HCT116 (cell line): ENCODE results near the gene RAB31. TPM values are rescaled to one million over a fixed set of nuclear protein-coding genes. Genes with fewer than 3 reads are reported as not detected.

Experiments
- ATAC-seq: fragments of 200-7000 bp; cut with Tn5 transposase; 2 replicates; pipeline ENCODE4 v1.9.1; 2020; ENCODE audit warnings: mild to moderate bottlenecking, moderate library complexity
- BruUV-seq: library from RNA; stranded (reverse); fragments of 400-500 nt; replicated peaks from 2 replicates; lab custom pipeline; 2021; lab: Mats Ljungman, UMichigan
- CTCF ChIA-PET: fragments of 300-600 bp; sonication (Branson Sonifier 250); formaldehyde crosslinking; loops from one replicate; lab custom pipeline; 2021; ENCODE audit warnings: antibody characterized with exemption; lab: Charles Lee
- POLR2A ChIA-PET: fragments of 300-600, 350-600 bp; sonication (Branson Sonifier 250); formaldehyde crosslinking; loops from one replicate; lab custom pipeline; 2021; ENCODE audit warnings: antibody characterized with exemption; lab: Charles Lee
- RAD21 ChIA-PET, 2 experiments: fragments of 300-600 bp; sonication (Branson Sonifier 250); formaldehyde crosslinking; loops; one replicate each; lab custom pipeline; 2023; ENCODE audit warnings: low total read pairs in 2 of 2; ENCODE audit not compliant: uncharacterized antibody in 2 of 2, unreplicated experiment in 2 of 2, low non-redundant PET in 1 of 2; lab: Charles Lee
- DNase-seq: peaks from one replicate; pipeline ENCODE4 v3.0.0-alpha.2; 2010; ENCODE audit warnings: low read depth, low spot score
- H2AFZ ChIP-seq: fragments of 200-600 bp; shearing (Covaris generic), sonication (generic); 2 replicates; pipeline ENCODE4 v1.6.1; 2017; ENCODE audit warnings: low read depth, mixed run types, mixed read lengths, antibody characterized with exemption, low read length; ENCODE audit not compliant: poor library complexity, severe bottlenecking
- H3K27ac ChIP-seq: 2 replicates; pipeline ENCODE4 v1.5.1; 2012; ENCODE audit warnings: low read depth, low read length
- H3K27me3 ChIP-seq: fragments of 200-600 bp; sonication (generic); 2 replicates; pipeline ENCODE4 v1.6.1; 2016; ENCODE audit warnings: mixed run types, low read length, mixed read lengths; ENCODE audit not compliant: insufficient read depth
- H3K36me3 ChIP-seq, 2 experiments: fragments of 200-500 bp in 1 of 2; fragments of 200-600 bp in 1 of 2; sonication (Bioruptor generic) in 1 of 2; sonication (generic) in 1 of 2; 2 replicates each; pipeline versions ENCODE4 v1.5.1 to v1.6.1; 2014 to 2016; ENCODE audit warnings: low read length in 2 of 2, inconsistent platforms in 1 of 2, mixed read lengths in 1 of 2, mixed run types in 1 of 2; ENCODE audit not compliant: insufficient read depth in 2 of 2, control insufficient read depth in 1 of 2
- H3K4me1 ChIP-seq, 2 experiments: fragments of 200-600 bp in 1 of 2; sonication (generic) in 1 of 2; 2 replicates each; pipeline versions ENCODE4 v1.5.1 to v1.6.1; 2012 to 2017; ENCODE audit warnings: low read length in 2 of 2, inconsistent platforms in 1 of 2, mild to moderate bottlenecking in 1 of 2, mixed read lengths in 1 of 2, mixed run types in 1 of 2, moderate library complexity in 1 of 2; ENCODE audit not compliant: insufficient read depth in 2 of 2, control insufficient read depth in 1 of 2
- H3K4me2 ChIP-seq: fragments of 200-600 bp; sonication (generic); 2 replicates; pipeline ENCODE4 v1.6.1; 2017; ENCODE audit warnings: mixed run types, low read length, mixed read lengths
- H3K4me3 ChIP-seq, 2 experiments: fragments of 200-600 bp in 1 of 2; sonication (generic) in 1 of 2; replicated peaks in 1 of 2; 2 replicates each; pipeline ENCODE4 v1.5.1; 2011 to 2016; ENCODE audit warnings: low read length in 2 of 2, control low read depth in 1 of 2, low read depth in 1 of 2, mild to moderate bottlenecking in 1 of 2, mixed read lengths in 1 of 2, mixed run types in 1 of 2
- H3K79me2 ChIP-seq: fragments of 200-600 bp; sonication (generic); 2 replicates; pipeline ENCODE4 v1.6.1; 2017; ENCODE audit warnings: mild to moderate bottlenecking, mixed run types, low read length, moderate library complexity, mixed read lengths; ENCODE audit not compliant: insufficient read depth
- H3K9ac ChIP-seq: fragments of 200-600 bp; sonication (generic); 2 replicates; pipeline ENCODE4 v1.6.1; 2016; ENCODE audit warnings: low read length, mixed read lengths
- H3K9me2 ChIP-seq: fragments of 200-600 bp; sonication (generic), shearing (Covaris generic); 2 replicates; pipeline ENCODE4 v1.6.1; 2017; ENCODE audit warnings: mixed run types, mild to moderate bottlenecking, moderate library complexity; ENCODE audit not compliant: insufficient read depth
- H3K9me3 ChIP-seq, 2 experiments: fragments of 200-500 bp in 1 of 2; fragments of 200-600 bp in 1 of 2; sonication (Bioruptor generic) in 1 of 2; sonication (generic) in 1 of 2; 2 replicates each; pipeline ENCODE4 v1.6.1; 2014 to 2017; ENCODE audit warnings: low read length in 2 of 2, mixed read lengths in 2 of 2, inconsistent platforms in 1 of 2, low read depth in 1 of 2, mild to moderate bottlenecking in 1 of 2, mixed run types in 1 of 2, moderate library complexity in 1 of 2; ENCODE audit not compliant: control insufficient read depth in 1 of 2, insufficient read depth in 1 of 2
- H4K20me1 ChIP-seq: fragments of 200-600 bp; sonication (generic), shearing (Covaris generic); 2 replicates; pipeline ENCODE4 v1.6.1; 2017; ENCODE audit warnings: mixed run types, mild to moderate bottlenecking, moderate library complexity; ENCODE audit not compliant: insufficient read depth
- ATF3 ChIP-seq: IDR thresholded peaks from 2 replicates; pipeline ENCODE4 v1.6.1; 2012
- CBX3 ChIP-seq: IDR thresholded peaks from 2 replicates; pipeline ENCODE4 v1.6.1; 2012; ENCODE audit warnings: low read depth
- CEBPB ChIP-seq: IDR thresholded peaks from 2 replicates; pipeline ENCODE4 v1.6.1; 2012; ENCODE audit warnings: low read depth
- CTCF ChIP-seq, 3 experiments: fragments of 200-600 bp in 1 of 3; sonication (generic) in 1 of 3; IDR thresholded peaks in 2 of 3; conservative IDR thresholded peaks in 1 of 3; 2 replicates each; pipeline ENCODE4 v1.5.1; 2012 to 2017; ENCODE audit warnings: low read depth in 2 of 3, low read length in 2 of 3, antibody characterized with exemption in 1 of 3, borderline replicate concordance in 1 of 3, control low read depth in 1 of 3, mild to moderate bottlenecking in 1 of 3, mixed read lengths in 1 of 3, mixed run types in 1 of 3, moderate library complexity in 1 of 3; ENCODE audit not compliant: insufficient read depth in 1 of 3
- EGR1 ChIP-seq: IDR thresholded peaks from 2 replicates; pipeline ENCODE4 v1.6.1; 2012; ENCODE audit warnings: low read depth
- ELF1 ChIP-seq: IDR thresholded peaks from 2 replicates; pipeline ENCODE4 v1.6.1; 2012; ENCODE audit warnings: low read depth, borderline replicate concordance
- EZH2 ChIP-seq: fragments of 200-600 bp; sonication (generic); IDR thresholded peaks from 2 replicates; pipeline ENCODE4 v1.6.1; 2017; ENCODE audit warnings: antibody characterized with exemption, mixed run types
- EZH2phosphoT487 ChIP-seq: fragments of 200-600 bp; IDR thresholded peaks from 2 replicates; pipeline ENCODE4 v1.6.1; 2018; ENCODE audit warnings: antibody characterized with exemption, borderline replicate concordance
- FOSL1 ChIP-seq: IDR thresholded peaks from 2 replicates; pipeline ENCODE4 v1.6.1; 2012; ENCODE audit warnings: low read depth
- JUND ChIP-seq: IDR thresholded peaks from 2 replicates; pipeline ENCODE4 v1.6.1; 2012
- MAX ChIP-seq: IDR thresholded peaks from 2 replicates; pipeline ENCODE4 v1.6.1; 2012
- POLR2AphosphoS5 ChIP-seq: IDR thresholded peaks from 2 replicates; pipeline ENCODE4 v1.6.1; 2011; ENCODE audit warnings: mild to moderate bottlenecking, low read depth, low read length, moderate library complexity
- RAD21 ChIP-seq: IDR thresholded peaks from 2 replicates; pipeline ENCODE4 v1.6.1; 2012; ENCODE audit warnings: low read depth, mild to moderate bottlenecking
- REST ChIP-seq: IDR thresholded peaks from 2 replicates; pipeline ENCODE4 v1.6.1; 2012; ENCODE audit warnings: low read depth
- SIN3A ChIP-seq: IDR thresholded peaks from 2 replicates; pipeline ENCODE4 v1.6.1; 2012; ENCODE audit warnings: low read depth
- SP1 ChIP-seq: IDR thresholded peaks from 2 replicates; pipeline ENCODE4 v1.6.1; 2012; ENCODE audit warnings: low read depth
- SRF ChIP-seq: IDR thresholded peaks from 2 replicates; pipeline ENCODE4 v1.6.1; 2012; ENCODE audit warnings: low read depth
- TCF7L2 ChIP-seq: IDR thresholded peaks from 2 replicates; pipeline ENCODE4 v1.7.0; 2011; ENCODE audit warnings: borderline replicate concordance, inconsistent platforms; ENCODE audit not compliant: insufficient read depth, insufficient read length; ENCODE audit errors: extremely low read depth
- YY1 ChIP-seq: IDR thresholded peaks from 2 replicates; pipeline ENCODE4 v1.6.1; 2011; ENCODE audit warnings: low read length, low read depth, moderate library complexity, mild to moderate bottlenecking; ENCODE audit not compliant: insufficient replicate concordance; ENCODE audit errors: extremely low read depth
- intact Hi-C: fragments of 100-400 bp; cut with micrococcal nuclease; formaldehyde crosslinking; loops from 2 replicates; pipeline ENCODE4 v1.10.0; 2022
- total RNA-seq: library from RNA; stranded (reverse); gene quantifications from one replicate; pipeline ENCODE4 v1.2.1, GENCODE V29; 2021; ENCODE audit not compliant: unreplicated experiment

RAB31 gene
- total RNA-seq, 1 experiment from 2014 or later, result 46.9 TPM

- H3K4me2 ChIP-seq, result peak overlapping the region; percentile 86
- H4K20me1 ChIP-seq, result no peaks in the 10 kb centered on the region
- POLR2A ChIA-PET, result interaction anchor here (1.0 to 1.5 kb wide), 2 partner anchors 14 to 29 kb away, joined by 5 read pairs; partner anchors contain the start of gene VAPA
- DNase-seq (peak; percentile 64), ATAC-seq (peak; percentile 70)
- H3K36me3 ChIP-seq, result no peaks in the 10 kb centered on the region
- peaks cover 35 to 82% of the 10 kb centered on the region in 2 experiments for H3K4me1 ChIP-seq
- H3K27ac ChIP-seq, result peak overlapping the region; percentile 47
- intact Hi-C loops, result no loop called here
- peak overlapping the region; percentile 96 for H2AFZ ChIP-seq
- no peaks in the 10 kb centered on the region for H3K79me2 ChIP-seq
- TSS peak; percentile 79 for BruUV-seq
- CTCF ChIA-PET, result interaction anchor here (0.8 kb wide), 1 partner anchor 29 kb away, joined by 3 read pairs; no protein-coding TSS in a partner anchor
- H3K9me3 ChIP-seq, result no peaks in the 10 kb centered on the region
- RAD21 ChIA-PET, result no interaction called here
- no peaks in the 10 kb centered on the region for H3K9me2 ChIP-seq
- H3K9ac ChIP-seq, result peak overlapping the region; percentile 56
- peak overlapping the region; percentile 28 to 51 for H3K4me3 ChIP-seq
- H3K27me3 ChIP-seq, result no peaks in the 10 kb centered on the region
- TF ChIP-seq JUND (peak; percentile 82), MAX (peak; percentile 61), EGR1 (no peak), YY1 (no peak), EZH2 (no peak), CEBPB (peak; percentile 53; the same call in 1 of the 2 replicates), TCF7L2 (no peak), SP1 (peak; percentile 79), SIN3A (peak; percentile 43; the same call in 1 of the 2 replicates), REST (no peak), CTCF (IDR thresholded peaks at IDR 0.05 in 2 of 3, conservative IDR thresholded peaks at IDR 0.05 in 1 of 3; ENCODE audit: borderline replicate concordance in 1 of 3, insufficient read depth in 1 of 3, low read depth in 2 of 3, low read length in 2 of 3) (no peak), ELF1 (no peak), ATF3 (no peak), POLR2AphosphoS5 (no peak; the same call in 1 of the 2 replicates), FOSL1 (peak; percentile 79), CBX3 (peak; percentile 77), SRF (no peak), EZH2phosphoT487 (no peak), RAD21 (no peak)
Measured at GRCh38 chr18:9898792-9899549, 190.9 kb downstream of the RAB31 start.
